OCI-LY3 (cell line): Measurements from ENCODE around the gene GLYATL1B.
"Not testable (repeated sequence)": the region's sequence is repeated elsewhere in the genome, so short reads cannot be mapped to it uniquely, and the experiment has no call there.

Source experiments
- H2AFZ ChIP-seq: fragments of 200-600, 300-600 bp; shearing (Covaris generic); 2 replicates; pipeline ENCODE4 v1.6.0; 2014; ENCODE audit warnings: antibody characterized with exemption, low read depth, low read length
- H3K27ac ChIP-seq: fragments of 200-600, 300-600 bp; sonication (generic); 2 replicates; pipeline ENCODE4 v1.5.1; 2014; ENCODE audit warnings: mild to moderate bottlenecking, low read length, moderate library complexity, mixed read lengths
- H3K27me3 ChIP-seq: fragments of 200-600, 300-600 bp; sonication (generic); 2 replicates; pipeline ENCODE4 v1.6.1; 2014; ENCODE audit warnings: low read depth, low read length, mixed read lengths
- H3K36me3 ChIP-seq: fragments of 200-600, 300-600 bp; sonication (generic); replicated peaks from 2 replicates; pipeline ENCODE3; 2014; ENCODE audit warnings: low read depth, low read length, mixed read lengths
- H3K4me1 ChIP-seq: fragments of 300-600, 200-600 bp; sonication (generic); 2 replicates; pipeline ENCODE4 v1.6.1; 2014; ENCODE audit warnings: low read length, mixed read lengths
- H3K4me2 ChIP-seq: fragments of 200-600, 300-600 bp; sonication (generic); 2 replicates; pipeline ENCODE4 v1.6.1; 2014; ENCODE audit warnings: low read length, mixed read lengths
- H3K4me3 ChIP-seq: fragments of 300-600, 200-600 bp; sonication (generic); 2 replicates; pipeline ENCODE4 v1.5.1; 2014; ENCODE audit warnings: antibody characterized with exemption, mild to moderate bottlenecking, low read length, moderate library complexity
- H3K79me2 ChIP-seq: fragments of 300-600, 200-600 bp; shearing (Covaris generic); 2 replicates; pipeline ENCODE4 v1.6.1; 2014; ENCODE audit warnings: mild to moderate bottlenecking, low read length, mixed read lengths
- H3K9ac ChIP-seq: fragments of 300-600, 200-600 bp; shearing (Covaris generic); 2 replicates; pipeline ENCODE4 v1.6.0; 2014; ENCODE audit warnings: mild to moderate bottlenecking, low read length, moderate library complexity
- H3K9me3 ChIP-seq: fragments of 200-600, 300-600 bp; shearing (Covaris generic); 2 replicates; pipeline ENCODE4 v1.6.1; 2014; ENCODE audit warnings: low read length, mixed read lengths; ENCODE audit not compliant: insufficient read depth
- H4K20me1 ChIP-seq: fragments of 200-600, 300-600 bp; sonication (generic); 2 replicates; pipeline ENCODE4 v1.6.1; 2016; ENCODE audit warnings: low read length, mixed read lengths; ENCODE audit not compliant: insufficient read depth
- EZH2phosphoT487 ChIP-seq: fragments of 200-600 bp; shearing (Covaris generic); IDR thresholded peaks from 2 replicates; pipeline ENCODE4 v1.6.1; 2018; ENCODE audit warnings: antibody characterized with exemption, mixed run types, low read depth
- TF ChIP-seq, protein P1 (sequence below): fragments of 200-600, 300-600 bp; sonication (generic); IDR thresholded peaks from 2 replicates; pipeline ENCODE4 v1.5.1; 2014; ENCODE audit warnings: antibody characterized with exemption, low read length, low read depth

GLYATL1B gene

GRCh38 chr11:59079086-59079485 lies 7.0 kb upstream of the GLYATL1B start:
- no peaks in the 10 kb centered on the region for H3K9me3 ChIP-seq
- H3K4me2 ChIP-seq = peak overlapping the region; percentile 63
- peaks cover 38% of the 10 kb centered on the region for H3K4me1 ChIP-seq
- H3K27ac ChIP-seq = peak overlapping the region; percentile 59
- no peaks in the 10 kb centered on the region for H4K20me1 ChIP-seq
- H3K9ac ChIP-seq = no peak overlapping the region
- no peaks in the 10 kb centered on the region for H3K79me2 ChIP-seq
- TF ChIP-seq, protein P1, sequence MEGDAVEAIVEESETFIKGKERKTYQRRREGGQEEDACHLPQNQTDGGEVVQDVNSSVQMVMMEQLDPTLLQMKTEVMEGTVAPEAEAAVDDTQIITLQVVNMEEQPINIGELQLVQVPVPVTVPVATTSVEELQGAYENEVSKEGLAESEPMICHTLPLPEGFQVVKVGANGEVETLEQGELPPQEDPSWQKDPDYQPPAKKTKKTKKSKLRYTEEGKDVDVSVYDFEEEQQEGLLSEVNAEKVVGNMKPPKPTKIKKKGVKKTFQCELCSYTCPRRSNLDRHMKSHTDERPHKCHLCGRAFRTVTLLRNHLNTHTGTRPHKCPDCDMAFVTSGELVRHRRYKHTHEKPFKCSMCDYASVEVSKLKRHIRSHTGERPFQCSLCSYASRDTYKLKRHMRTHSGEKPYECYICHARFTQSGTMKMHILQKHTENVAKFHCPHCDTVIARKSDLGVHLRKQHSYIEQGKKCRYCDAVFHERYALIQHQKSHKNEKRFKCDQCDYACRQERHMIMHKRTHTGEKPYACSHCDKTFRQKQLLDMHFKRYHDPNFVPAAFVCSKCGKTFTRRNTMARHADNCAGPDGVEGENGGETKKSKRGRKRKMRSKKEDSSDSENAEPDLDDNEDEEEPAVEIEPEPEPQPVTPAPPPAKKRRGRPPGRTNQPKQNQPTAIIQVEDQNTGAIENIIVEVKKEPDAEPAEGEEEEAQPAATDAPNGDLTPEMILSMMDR = no peak
- no peak for TF ChIP-seq EZH2phosphoT487
- no peaks in the 10 kb centered on the region for H3K36me3 ChIP-seq
- peaks cover 25% of the 10 kb centered on the region for H3K27me3 ChIP-seq
- no peak overlapping the region for H2AFZ ChIP-seq
- peak overlapping the region; percentile 33; the same call in 1 of the 2 replicates for H3K4me3 ChIP-seq

DNA sequence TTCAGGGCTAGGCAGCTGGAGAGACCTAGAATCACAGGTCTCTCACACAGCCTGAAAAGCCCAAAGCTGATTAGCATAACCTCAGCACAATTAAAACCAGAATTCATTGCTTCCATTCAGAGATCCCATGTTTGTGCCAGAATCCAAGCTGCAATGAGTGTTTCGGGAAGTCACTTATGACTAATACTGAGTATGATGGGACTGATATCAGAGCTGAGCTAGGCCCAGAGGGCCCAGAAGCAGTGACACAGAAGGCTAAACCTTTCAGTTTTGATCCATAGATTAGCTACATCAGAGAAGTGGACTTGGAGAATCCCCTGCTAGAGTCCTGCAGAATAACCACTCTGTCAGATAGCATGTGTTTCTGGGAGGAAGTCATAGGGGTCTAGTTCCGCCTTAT lies 5.7 kb upstream of the GLYATL1B start:
- not testable (repeated sequence) for H3K27ac ChIP-seq, H4K20me1 ChIP-seq, H3K79me2 ChIP-seq, H3K9me3 ChIP-seq, H3K36me3 ChIP-seq, H3K9ac ChIP-seq, H3K4me2 ChIP-seq, H3K4me3 ChIP-seq, H2AFZ ChIP-seq
- H3K27me3 ChIP-seq = peaks cover 21% of the 10 kb centered on the region
- peaks cover 38% of the 10 kb centered on the region for H3K4me1 ChIP-seq

GRCh38 chr11:59081430-59082020 lies 4.6 kb upstream of the GLYATL1B start:
- H3K79me2 ChIP-seq, H3K9ac ChIP-seq, H3K4me3 ChIP-seq, H3K4me2 ChIP-seq, H3K9me3 ChIP-seq, H3K36me3 ChIP-seq, H4K20me1 ChIP-seq, H3K27ac ChIP-seq, H2AFZ ChIP-seq: not testable (repeated sequence)
- H3K4me1 ChIP-seq = peaks cover 38% of the 10 kb centered on the region
- peaks cover 21% of the 10 kb centered on the region for H3K27me3 ChIP-seq

- Histone ChIP-seq H4K20me1 (no peaks in the 10 kb centered on the region), H3K27ac (no peak overlapping the region), H2AFZ (no peak overlapping the region), H3K4me1 (peaks cover 14% of the 10 kb centered on the region), H3K4me3 (no peak overlapping the region), H3K9me3 (no peaks in the 10 kb centered on the region), H3K36me3 (no peaks in the 10 kb centered on the region), H3K4me2 (no peak overlapping the region), H3K79me2 (no peaks in the 10 kb centered on the region), H3K27me3 (peaks cover 26% of the 10 kb centered on the region), H3K9ac (no peak overlapping the region)
- TF ChIP-seq, protein P1 = no peak
- no peak for TF ChIP-seq EZH2phosphoT487
Observed at GRCh38 chr11:59088162-59088561, 2.1 kb downstream of the GLYATL1B start.

GRCh38 chr11:59093576-59093975 lies 7.5 kb downstream of the GLYATL1B start:
- not testable (repeated sequence) for H3K9me3 ChIP-seq, H3K9ac ChIP-seq, H4K20me1 ChIP-seq, H3K4me3 ChIP-seq, H3K4me2 ChIP-seq, H3K36me3 ChIP-seq, H2AFZ ChIP-seq, H3K79me2 ChIP-seq, H3K27ac ChIP-seq
- H3K4me1 ChIP-seq = peaks cover 28% of the 10 kb centered on the region
- peaks cover 23% of the 10 kb centered on the region; the same call in 1 of the 2 replicates for H3K27me3 ChIP-seq

DNA sequence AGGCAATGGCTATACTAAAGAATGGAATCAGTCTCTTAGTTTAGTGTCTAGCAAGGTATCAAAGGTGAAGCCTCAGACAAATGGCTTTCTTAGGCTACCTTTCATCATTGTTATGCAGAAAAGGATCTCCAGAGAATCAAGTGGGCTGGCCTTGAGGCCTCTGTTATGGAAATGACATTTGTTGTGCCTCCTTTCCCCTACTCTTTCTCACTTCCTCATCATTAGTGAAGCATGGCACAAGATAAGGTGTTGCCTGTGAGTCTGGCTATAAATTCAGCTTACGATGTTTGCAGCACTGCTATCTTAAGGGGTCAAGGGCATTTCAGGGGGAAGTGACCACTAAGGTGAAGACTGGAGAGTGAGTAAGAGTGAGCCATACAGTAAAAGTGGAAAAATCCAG lies 9.1 kb downstream of the GLYATL1B start:
- H3K36me3 ChIP-seq, H3K9ac ChIP-seq, H3K4me3 ChIP-seq, H3K27ac ChIP-seq, H3K79me2 ChIP-seq, H2AFZ ChIP-seq, H4K20me1 ChIP-seq, H3K9me3 ChIP-seq: not testable (repeated sequence)
- peaks cover 24% of the 10 kb centered on the region for H3K4me1 ChIP-seq
- H3K27me3 ChIP-seq = peaks cover 33% of the 10 kb centered on the region
- peak overlapping the region; percentile 48 for H3K4me2 ChIP-seq

GRCh38 chr11:59095972-59096575 lies 10.0 kb downstream of the GLYATL1B start:
- H3K4me2 ChIP-seq, H3K27ac ChIP-seq: not testable (repeated sequence)

More at GRCh38 chr11:59095972-59096575, 10.0 kb downstream of the GLYATL1B start:
- not testable (repeated sequence) for H3K9ac ChIP-seq, H3K79me2 ChIP-seq, H3K4me3 ChIP-seq, H2AFZ ChIP-seq, H3K9me3 ChIP-seq, H4K20me1 ChIP-seq, H3K36me3 ChIP-seq
- Histone ChIP-seq H3K27me3 (peaks cover 36% of the 10 kb centered on the region), H3K4me1 (peaks cover 21% of the 10 kb centered on the region)
